ENCODE data around the gene NSUN4. TPM values are rescaled to one million over a fixed set of nuclear protein-coding genes. Genes with fewer than 3 reads are reported as not detected.

NSUN4 gene
- 10 to 100 TPM in 1 of 2 donors, 1 to 10 TPM in 1; 9.1 to 13.9 TPM for total RNA-seq

DNA sequence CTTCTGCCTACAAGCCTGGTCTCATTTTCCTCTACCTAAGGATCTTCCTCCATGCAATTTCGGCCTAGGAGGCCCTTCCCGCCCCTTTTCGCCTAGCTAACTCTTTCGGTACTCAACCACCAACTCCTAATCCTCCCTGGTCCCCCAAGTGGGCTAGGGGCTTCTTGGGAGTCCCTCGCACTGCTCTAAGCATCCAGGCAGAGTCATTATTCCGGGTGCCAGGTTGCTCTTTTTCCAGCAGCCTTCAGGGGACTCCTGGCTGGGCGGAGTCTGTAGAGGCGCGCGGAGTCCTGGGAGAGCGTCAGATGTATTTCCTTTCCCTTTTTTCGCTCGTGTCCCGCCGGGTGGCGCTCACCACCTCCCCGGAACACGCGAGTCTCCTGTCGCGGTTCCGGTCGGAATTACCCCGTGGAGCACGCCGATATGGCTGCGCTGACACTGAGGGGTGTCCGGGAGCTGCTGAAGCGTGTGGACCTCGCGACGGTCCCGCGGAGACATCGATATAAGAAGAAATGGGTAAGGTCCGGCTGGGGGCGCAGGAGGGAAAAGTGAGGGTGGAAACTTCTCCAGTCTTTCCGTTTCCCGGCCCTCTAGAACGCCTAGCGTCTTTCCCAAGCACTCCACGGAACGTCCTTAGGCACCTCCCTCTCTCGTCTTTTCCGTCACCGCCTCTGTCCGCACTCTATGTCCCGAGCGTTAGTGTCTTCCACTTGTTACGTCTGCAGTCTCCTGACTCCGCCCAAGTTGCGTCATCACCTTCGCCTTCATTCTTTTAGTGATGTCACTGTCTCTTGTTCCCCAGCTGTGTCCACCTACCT is at the start of gene NSUN4:
Gene NSUN4 (plus strand): TSS at position 404 of the 818 bp plus-strand sequence. CDS start 20 bp downstream, at position 424.
- no peaks in the 10 kb centered on the region for H3K9me3 ChIP-seq
- H3K36me3 ChIP-seq: peaks cover 16% of the 10 kb centered on the region
- peak; percentile 98 for DNase-seq (ENCODE audit: low spot score)
- peaks cover 0 to 24% of the 10 kb centered on the region in 2 donors for H3K4me1 ChIP-seq
- peak within 1 kb of the TSS; percentile 62 to 74 for H3K4me3 ChIP-seq
- H3K27ac ChIP-seq: peak within 1 kb of the TSS; percentile 99
- H3K27me3 ChIP-seq: no peaks in the 10 kb centered on the region
- peak; percentile 33 to 78 for TF ChIP-seq CTCF (IDR thresholded peaks at IDR 0.05)

DNA sequence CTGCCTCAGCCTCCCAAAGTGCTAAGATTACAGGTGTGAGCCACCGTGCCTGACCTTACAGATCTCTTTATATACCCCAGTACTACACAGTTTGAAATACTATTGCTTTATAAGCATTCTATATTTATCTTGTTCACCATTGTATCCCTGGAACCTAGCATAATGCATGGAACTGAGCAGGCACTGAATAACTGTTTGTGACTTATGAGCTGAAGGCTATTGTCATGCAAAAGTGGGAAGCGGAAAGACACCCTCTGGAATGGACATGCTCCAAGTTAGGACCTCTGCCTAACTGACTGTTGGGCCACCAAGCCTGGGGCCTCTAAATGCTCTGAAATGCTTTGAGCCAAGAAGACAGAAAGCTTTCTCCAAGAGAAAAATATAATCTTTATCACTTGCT is 45.3 kb upstream of the NSUN4 start:
- Histone ChIP-seq H3K4me3 (no peak overlapping the region), H3K27me3 (no peaks in the 10 kb centered on the region), H3K4me1 (peaks cover 0 to 22% of the 10 kb centered on the region in 2 donors), H3K36me3 (peaks cover 63% of the 10 kb centered on the region), H3K9me3 (no peaks in the 10 kb centered on the region), H3K27ac (no peak overlapping the region)
- DNase-seq (ENCODE audit: low spot score): no peak
- TF ChIP-seq CTCF (IDR thresholded peaks at IDR 0.05): no peak

GRCh38 chr1:46298387-46298786 is 42.2 kb upstream of the NSUN4 start:
- Histone ChIP-seq H3K9me3 (no peaks in the 10 kb centered on the region), H3K27ac (peak overlapping the region in 1 of 2 donors; percentile 66), H3K36me3 (peaks cover 47% of the 10 kb centered on the region), H3K4me1 (peaks cover 0 to 38% of the 10 kb centered on the region in 2 donors), H3K4me3 (no peak overlapping the region), H3K27me3 (no peaks in the 10 kb centered on the region)
- no peak for DNase-seq (ENCODE audit: low spot score)
- no peak for TF ChIP-seq CTCF (IDR thresholded peaks at IDR 0.05)

DNA sequence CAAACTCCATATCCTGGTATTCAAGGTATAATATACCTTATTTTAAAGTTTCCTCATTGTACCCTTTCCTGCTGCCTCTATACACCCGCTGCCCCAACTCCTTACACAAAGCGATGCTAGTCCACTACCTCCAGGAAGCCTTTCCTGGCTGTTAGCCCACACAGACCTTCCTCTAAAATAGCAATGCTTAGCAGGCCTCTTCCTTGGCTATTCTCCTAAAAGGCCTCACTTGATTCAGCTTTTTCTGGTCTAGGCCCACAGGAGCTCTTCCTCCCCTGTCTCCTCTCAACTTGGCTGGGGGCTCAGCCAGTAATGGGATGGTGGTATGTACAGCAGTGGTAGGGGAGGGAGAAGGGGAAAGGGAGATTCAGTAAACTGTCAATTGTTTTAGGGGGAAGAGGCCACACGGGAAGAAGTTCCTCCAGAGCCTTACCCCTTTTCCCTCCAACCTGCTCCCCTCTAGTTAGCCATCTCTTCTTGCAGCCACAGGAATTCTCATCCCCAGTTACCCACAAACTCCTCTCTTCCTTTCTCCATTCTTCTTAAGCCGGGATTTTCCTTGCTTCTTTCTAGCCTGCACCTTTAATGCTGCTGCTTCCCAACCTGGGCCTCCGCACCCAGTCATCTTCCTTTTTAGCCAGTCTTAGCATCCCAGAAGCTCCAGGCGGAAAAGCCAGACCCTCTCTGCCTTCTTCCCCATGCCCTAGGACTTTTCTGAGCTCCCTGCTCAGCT is 39.8 kb upstream of the NSUN4 start:
- TF ChIP-seq CTCF (IDR thresholded peaks at IDR 0.05): no peak
- peak overlapping the region; percentile 91 to 93 for H3K4me3 ChIP-seq
- H3K9me3 ChIP-seq: no peaks in the 10 kb centered on the region
- peaks cover 24% of the 10 kb centered on the region for H3K36me3 ChIP-seq
- peak overlapping the region; percentile 99 for H3K27ac ChIP-seq
- no peak for DNase-seq (ENCODE audit: low spot score)
- H3K4me1 ChIP-seq: peaks cover 0 to 56% of the 10 kb centered on the region in 2 donors
- no peaks in the 10 kb centered on the region for H3K27me3 ChIP-seq

DNA sequence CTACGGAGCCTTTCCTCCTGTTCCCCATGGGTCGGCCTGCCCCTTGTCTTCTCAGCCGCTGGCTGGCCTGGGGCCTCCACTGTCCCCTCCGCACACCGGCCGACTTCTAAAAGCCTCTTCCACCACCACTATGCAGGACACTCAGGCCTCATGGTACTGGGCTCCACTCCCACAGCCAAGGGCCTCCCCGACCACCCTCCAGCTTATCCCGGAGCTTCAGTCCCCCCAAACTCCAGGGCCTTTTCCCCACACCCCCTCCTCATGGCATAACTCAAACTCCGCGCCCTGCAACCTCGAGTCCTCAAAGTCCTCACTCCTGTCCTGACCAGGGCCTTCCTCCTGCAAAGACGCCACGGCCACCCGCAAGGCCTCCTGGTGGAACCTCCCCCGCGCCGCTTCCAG is 39.2 kb upstream of the NSUN4 start:
- Histone ChIP-seq H3K9me3 (no peaks in the 10 kb centered on the region), H3K27ac (peak overlapping the region; percentile 99), H3K36me3 (peaks cover 18% of the 10 kb centered on the region), H3K4me1 (peaks cover 0 to 62% of the 10 kb centered on the region in 2 donors), H3K27me3 (no peaks in the 10 kb centered on the region), H3K4me3 (peak overlapping the region; percentile 91 to 93)
- TF ChIP-seq CTCF (IDR thresholded peaks at IDR 0.05): no peak
- peak; percentile 60 for DNase-seq (ENCODE audit: low spot score)
